Endodermal cell (in vitro differentiated cells): ENCODE results near the gene ABCD3. TPM values are rescaled to one million over a fixed set of nuclear protein-coding genes. Genes with fewer than 3 reads are reported as not detected.
A peak's percentile ranks its signal among the peaks of the same experiment; 100 is the strongest.

Experiments used
- DNase-seq: peaks from one replicate; pipeline ENCODE4 v3.0.0-alpha.2; 2017
- H3K27ac ChIP-seq: 2 replicates; pipeline ENCODE4 v1.5.1; 2013; ENCODE audit warnings: mild to moderate bottlenecking, low read depth, low read length, moderate library complexity
- H3K27me3 ChIP-seq: 2 replicates; pipeline ENCODE4 v1.6.1; 2013; ENCODE audit warnings: mild to moderate bottlenecking, low read length, moderate library complexity; ENCODE audit not compliant: insufficient read depth, control insufficient read depth, poor library complexity, severe bottlenecking
- H3K36me3 ChIP-seq: 2 replicates; pipeline ENCODE4 v1.7.0; 2013; ENCODE audit warnings: mild to moderate bottlenecking, low read length, moderate library complexity; ENCODE audit not compliant: control insufficient read depth, insufficient read depth
- H3K4me1 ChIP-seq: one replicate; pipeline ENCODE4 v1.7.0; 2013; ENCODE audit warnings: low read length; ENCODE audit not compliant: control insufficient read depth, insufficient read depth
- H3K4me3 ChIP-seq: 2 replicates; pipeline ENCODE4 v1.5.1; 2013; ENCODE audit warnings: mild to moderate bottlenecking, low read length, moderate library complexity
- H3K9ac ChIP-seq: 2 replicates; pipeline ENCODE4 v1.6.1; 2013; ENCODE audit warnings: mild to moderate bottlenecking, low read length, moderate library complexity; ENCODE audit not compliant: poor library complexity, severe bottlenecking; ENCODE audit errors: extremely low read depth
- H3K9me3 ChIP-seq: 2 replicates; pipeline ENCODE4 v1.6.1; 2013; ENCODE audit warnings: mild to moderate bottlenecking, low read length, moderate library complexity; ENCODE audit not compliant: control insufficient read depth
- H3K27ac Mint-ChIP-seq: 2 replicates; pipeline ENCODE4 v1.8.0; 2020; ENCODE audit warnings: mixed read lengths
- H3K27me3 Mint-ChIP-seq: 2 replicates; pipeline ENCODE4 v1.8.0; 2021; ENCODE audit warnings: mild to moderate bottlenecking, mixed read lengths; ENCODE audit not compliant: insufficient read depth
- H3K36me3 Mint-ChIP-seq: 2 replicates; pipeline ENCODE4 v1.8.0; 2020; ENCODE audit warnings: low read depth, mixed read lengths
- H3K4me1 Mint-ChIP-seq: 2 replicates; pipeline ENCODE4 v1.8.0; 2020; ENCODE audit warnings: mixed read lengths
- H3K4me3 Mint-ChIP-seq: 2 replicates; pipeline ENCODE4 v1.8.0; 2020; ENCODE audit warnings: mild to moderate bottlenecking, moderate library complexity, mixed read lengths
- H3K9me3 Mint-ChIP-seq: 2 replicates; pipeline ENCODE4 v1.8.0; 2020; ENCODE audit warnings: mild to moderate bottlenecking, mixed read lengths
- WGBS, 2 experiments: methylation state at CpG; one replicate each; pipeline versions ENCODE4 v1.1.5 to v1.1.7; 2013; ENCODE audit warnings: missing lambda C conversion rate in 2 of 2, mixed read lengths in 1 of 2; ENCODE audit not compliant: insufficient coverage in 1 of 2, insufficient read length in 1 of 2; 5-methylcytosine and 5-hydroxymethylcytosine counted together
- total RNA-seq, 2 donors: library from RNA; stranded (reverse); fragmentation: NEBNext Ultra II Directional in 1 of 2; extraction: Animal tissue kit (Norgen Biotek cat#: 25700) in 1 of 2; gene quantifications; 2 replicates in 1 of 2; 3 replicates in 1 of 2; pipeline ENCODE4 v1.2.1, GENCODE V29; 2021
- TF ChIP-seq, protein P1 (sequence below): fragments of 200-600 bp; sonication (generic); conservative IDR thresholded peaks from 2 replicates; pipeline ENCODE4 v1.5.0; 2021; ENCODE audit warnings: antibody characterized with exemption, mild to moderate bottlenecking

ABCD3 gene
- total RNA-seq, 2 donors from 2014 or later, result 28.1 to 33.3 TPM

DNA sequence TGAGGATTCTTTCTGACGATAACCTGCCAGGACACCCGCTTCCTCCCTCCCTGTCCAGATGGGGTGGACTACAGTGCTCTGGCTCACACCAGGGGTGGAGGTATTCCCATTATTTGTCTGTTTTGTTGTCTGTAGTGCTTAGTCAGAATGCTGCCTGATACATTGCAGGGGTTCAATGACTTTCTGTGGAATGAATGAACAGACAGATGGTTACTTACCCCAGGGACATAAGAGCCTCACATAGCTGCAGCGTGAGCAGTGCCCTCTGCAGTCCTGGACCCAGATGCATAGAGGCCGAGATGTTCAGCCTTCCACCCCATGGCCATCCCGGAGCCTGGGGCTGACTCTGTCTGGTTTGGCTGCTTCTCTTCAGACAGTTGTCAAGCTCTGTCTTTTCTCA is 136.4 kb downstream of the ABCD3 start:
- H3K4me1 Mint-ChIP-seq, result peaks cover 59% of the 10 kb centered on the region
- peaks cover 2% of the 10 kb centered on the region for H3K36me3 Mint-ChIP-seq
- DNase-seq, result peak; percentile 51

DNA sequence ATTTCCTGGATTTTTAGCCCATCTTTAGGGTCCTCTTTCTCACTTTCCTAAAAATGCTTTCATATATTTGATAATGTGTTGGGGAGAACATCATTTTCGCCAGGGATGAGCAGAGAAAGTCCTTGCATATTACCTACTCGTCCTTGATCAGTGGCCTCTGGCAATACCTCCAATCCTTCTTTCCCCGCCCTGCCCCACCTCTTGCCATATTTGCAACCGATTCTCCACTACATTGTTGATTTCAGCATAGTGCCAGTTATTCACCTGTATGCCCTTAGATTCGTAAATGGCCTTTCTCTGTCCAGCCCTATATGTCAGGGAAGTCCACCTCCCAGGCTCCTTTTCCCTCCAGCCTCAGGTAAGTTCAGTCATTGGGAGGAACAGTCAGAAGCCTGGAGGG is 136.9 kb downstream of the ABCD3 start:
- Histone ChIP-seq H3K27ac (no peak overlapping the region), H3K36me3 (no peaks in the 10 kb centered on the region), H3K4me3 (no peak overlapping the region), H3K4me1 (peaks cover 34% of the 10 kb centered on the region), H3K9ac (no peak overlapping the region), H3K27me3 (no peaks in the 10 kb centered on the region), H3K9me3 (no peaks in the 10 kb centered on the region)
- peaks cover 2% of the 10 kb centered on the region for H3K36me3 Mint-ChIP-seq
- TF ChIP-seq, protein P1, sequence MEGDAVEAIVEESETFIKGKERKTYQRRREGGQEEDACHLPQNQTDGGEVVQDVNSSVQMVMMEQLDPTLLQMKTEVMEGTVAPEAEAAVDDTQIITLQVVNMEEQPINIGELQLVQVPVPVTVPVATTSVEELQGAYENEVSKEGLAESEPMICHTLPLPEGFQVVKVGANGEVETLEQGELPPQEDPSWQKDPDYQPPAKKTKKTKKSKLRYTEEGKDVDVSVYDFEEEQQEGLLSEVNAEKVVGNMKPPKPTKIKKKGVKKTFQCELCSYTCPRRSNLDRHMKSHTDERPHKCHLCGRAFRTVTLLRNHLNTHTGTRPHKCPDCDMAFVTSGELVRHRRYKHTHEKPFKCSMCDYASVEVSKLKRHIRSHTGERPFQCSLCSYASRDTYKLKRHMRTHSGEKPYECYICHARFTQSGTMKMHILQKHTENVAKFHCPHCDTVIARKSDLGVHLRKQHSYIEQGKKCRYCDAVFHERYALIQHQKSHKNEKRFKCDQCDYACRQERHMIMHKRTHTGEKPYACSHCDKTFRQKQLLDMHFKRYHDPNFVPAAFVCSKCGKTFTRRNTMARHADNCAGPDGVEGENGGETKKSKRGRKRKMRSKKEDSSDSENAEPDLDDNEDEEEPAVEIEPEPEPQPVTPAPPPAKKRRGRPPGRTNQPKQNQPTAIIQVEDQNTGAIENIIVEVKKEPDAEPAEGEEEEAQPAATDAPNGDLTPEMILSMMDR, result no peak
- H3K27me3 Mint-ChIP-seq, result no peaks in the 10 kb centered on the region
- H3K27ac Mint-ChIP-seq, result no peak overlapping the region
- no peak for DNase-seq
- WGBS, 2 experiments, result 82 to 89% methylated on average over 4 to 5 of the region's 5 CpGs
- no peaks in the 10 kb centered on the region for H3K9me3 Mint-ChIP-seq
- no peak overlapping the region for H3K4me3 Mint-ChIP-seq
- H3K4me1 Mint-ChIP-seq, result peaks cover 59% of the 10 kb centered on the region

More for the DNA sequence above, 136.4 kb downstream of the ABCD3 start:
- WGBS, 2 experiments, result 76 to 87% methylated on average over 3 to 5 of the region's 5 CpGs
- Histone ChIP-seq H3K4me3 (no peak overlapping the region), H3K9ac (no peak overlapping the region), H3K27me3 (no peaks in the 10 kb centered on the region), H3K27ac (no peak overlapping the region), H3K4me1 (peaks cover 31% of the 10 kb centered on the region), H3K36me3 (no peaks in the 10 kb centered on the region), H3K9me3 (no peaks in the 10 kb centered on the region)
- TF ChIP-seq, protein P1, result peak; percentile 23
- no peak overlapping the region for H3K27ac Mint-ChIP-seq
- H3K9me3 Mint-ChIP-seq, result no peaks in the 10 kb centered on the region
- no peak overlapping the region for H3K4me3 Mint-ChIP-seq
- no peaks in the 10 kb centered on the region for H3K27me3 Mint-ChIP-seq

DNA sequence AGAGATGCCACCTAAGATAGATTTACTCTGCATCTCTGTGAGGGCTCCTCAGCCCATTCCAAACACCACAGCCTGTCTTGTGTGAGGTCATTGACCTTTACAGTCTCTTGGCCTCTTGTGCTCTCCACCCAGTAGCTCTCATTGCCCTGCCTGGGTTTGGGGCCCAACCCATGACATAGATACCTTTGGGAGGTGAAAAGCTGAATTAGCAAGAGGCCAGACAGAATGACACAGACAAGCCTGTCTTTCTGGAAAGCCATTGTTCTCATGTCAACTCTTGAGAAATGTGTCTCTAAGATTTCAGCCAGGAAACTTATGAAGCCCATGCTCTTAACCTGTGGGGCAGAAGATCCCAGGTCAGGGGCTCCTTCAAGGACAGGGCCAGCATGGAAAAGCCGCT is 141.7 kb downstream of the ABCD3 start:
- 100% methylated on average over 1 of the region's 1 CpG for WGBS, 2 experiments
- H3K36me3 ChIP-seq, result no peaks in the 10 kb centered on the region
- H3K4me1 Mint-ChIP-seq, result peaks cover 38% of the 10 kb centered on the region
- no peak overlapping the region for H3K4me3 Mint-ChIP-seq
- no peaks in the 10 kb centered on the region for H3K9me3 ChIP-seq
- peak; percentile 49 for DNase-seq
- peaks cover 8% of the 10 kb centered on the region for H3K4me1 ChIP-seq
- TF ChIP-seq, protein P1, result no peak
- H3K36me3 Mint-ChIP-seq, result peaks cover 2% of the 10 kb centered on the region
- no peaks in the 10 kb centered on the region for H3K9me3 Mint-ChIP-seq
- H3K27me3 ChIP-seq, result no peaks in the 10 kb centered on the region
- H3K4me3 ChIP-seq, result no peak overlapping the region
- H3K27ac Mint-ChIP-seq, result peak overlapping the region; percentile 65
- H3K27me3 Mint-ChIP-seq, result no peaks in the 10 kb centered on the region
- H3K9ac ChIP-seq, result no peak overlapping the region
- H3K27ac ChIP-seq, result no peak overlapping the region
